ENCODE measurements around the gene IRAG1.

The IRAG1 gene, protein sequence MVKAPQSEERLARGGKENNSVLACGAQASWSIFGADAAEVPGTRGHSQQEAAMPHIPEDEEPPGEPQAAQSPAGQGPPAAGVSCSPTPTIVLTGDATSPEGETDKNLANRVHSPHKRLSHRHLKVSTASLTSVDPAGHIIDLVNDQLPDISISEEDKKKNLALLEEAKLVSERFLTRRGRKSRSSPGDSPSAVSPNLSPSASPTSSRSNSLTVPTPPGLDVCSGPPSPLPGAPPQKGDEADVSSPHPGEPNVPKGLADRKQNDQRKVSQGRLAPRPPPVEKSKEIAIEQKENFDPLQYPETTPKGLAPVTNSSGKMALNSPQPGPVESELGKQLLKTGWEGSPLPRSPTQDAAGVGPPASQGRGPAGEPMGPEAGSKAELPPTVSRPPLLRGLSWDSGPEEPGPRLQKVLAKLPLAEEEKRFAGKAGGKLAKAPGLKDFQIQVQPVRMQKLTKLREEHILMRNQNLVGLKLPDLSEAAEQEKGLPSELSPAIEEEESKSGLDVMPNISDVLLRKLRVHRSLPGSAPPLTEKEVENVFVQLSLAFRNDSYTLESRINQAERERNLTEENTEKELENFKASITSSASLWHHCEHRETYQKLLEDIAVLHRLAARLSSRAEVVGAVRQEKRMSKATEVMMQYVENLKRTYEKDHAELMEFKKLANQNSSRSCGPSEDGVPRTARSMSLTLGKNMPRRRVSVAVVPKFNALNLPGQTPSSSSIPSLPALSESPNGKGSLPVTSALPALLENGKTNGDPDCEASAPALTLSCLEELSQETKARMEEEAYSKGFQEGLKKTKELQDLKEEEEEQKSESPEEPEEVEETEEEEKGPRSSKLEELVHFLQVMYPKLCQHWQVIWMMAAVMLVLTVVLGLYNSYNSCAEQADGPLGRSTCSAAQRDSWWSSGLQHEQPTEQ

DNA sequence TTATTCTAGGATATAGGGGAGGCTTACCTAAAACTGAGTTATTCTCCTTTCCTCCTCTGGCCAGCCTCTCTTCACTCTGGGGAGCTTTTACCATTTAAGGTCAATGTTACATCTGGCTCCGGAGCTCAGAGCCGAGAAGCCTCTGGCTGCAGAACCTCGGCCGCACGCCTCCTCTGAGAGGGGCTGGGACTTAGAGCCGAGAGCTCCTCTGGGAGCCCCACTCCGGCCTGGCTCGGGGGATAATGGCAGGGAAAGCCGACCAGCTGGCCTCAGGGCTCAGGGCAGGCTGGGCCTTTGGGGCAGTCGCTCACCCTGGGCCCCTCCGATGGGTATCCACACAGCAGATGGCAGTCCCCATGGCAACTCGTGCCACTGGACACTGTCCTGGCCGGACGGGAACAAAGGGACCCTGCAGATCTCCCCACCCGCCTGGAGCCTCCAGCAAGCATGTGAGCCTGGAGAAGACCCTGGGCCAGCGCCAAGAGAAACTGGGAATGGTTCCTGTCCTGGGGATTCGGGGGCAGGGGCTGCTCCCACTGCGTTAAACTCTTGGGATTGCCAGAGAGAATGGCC is at the start of gene IRAG1:
Gene IRAG1 (minus strand): TSS at position 247 of the 573 bp plus-strand sequence. CDS start 153 bp downstream, at position 94.
- DNase-seq (ENCODE audit: low read depth), result no peak

DNA sequence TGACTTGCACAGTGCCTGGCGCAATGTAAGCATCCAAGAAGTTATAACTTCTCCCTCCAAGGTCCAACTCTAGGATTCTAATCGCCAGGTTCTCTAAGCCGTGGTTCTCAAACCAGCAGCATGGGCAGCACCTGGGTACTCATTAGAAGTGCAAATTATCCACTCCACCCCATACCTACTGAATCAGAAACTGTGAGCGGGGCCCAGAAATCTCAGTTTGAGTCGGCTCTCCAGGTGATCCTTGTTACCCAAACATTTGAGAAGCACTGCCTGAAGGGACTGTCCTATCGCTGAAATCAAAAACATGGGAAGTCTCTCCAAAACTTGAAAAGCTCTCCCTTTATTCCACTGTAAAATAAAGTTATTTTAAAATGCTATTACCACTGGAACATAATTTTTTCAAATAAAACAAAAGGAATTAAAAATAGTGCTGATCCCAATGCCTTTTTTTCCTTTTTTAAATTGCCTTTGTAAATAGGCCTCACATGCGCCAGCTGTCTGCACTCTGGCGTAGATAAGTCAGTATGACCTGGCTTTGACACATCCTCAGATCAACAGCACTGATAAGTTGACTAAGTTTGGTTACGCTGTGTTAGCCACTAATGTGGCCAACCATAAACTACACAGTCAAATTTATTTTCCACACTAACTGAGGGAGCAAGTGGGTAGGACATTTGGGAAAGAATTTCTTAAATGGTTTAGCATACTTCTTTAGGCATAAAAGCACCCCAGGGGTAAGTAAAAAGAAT is 49.1 kb upstream of the IRAG1 start:
- no peak for DNase-seq (ENCODE audit: low read depth)

DNA sequence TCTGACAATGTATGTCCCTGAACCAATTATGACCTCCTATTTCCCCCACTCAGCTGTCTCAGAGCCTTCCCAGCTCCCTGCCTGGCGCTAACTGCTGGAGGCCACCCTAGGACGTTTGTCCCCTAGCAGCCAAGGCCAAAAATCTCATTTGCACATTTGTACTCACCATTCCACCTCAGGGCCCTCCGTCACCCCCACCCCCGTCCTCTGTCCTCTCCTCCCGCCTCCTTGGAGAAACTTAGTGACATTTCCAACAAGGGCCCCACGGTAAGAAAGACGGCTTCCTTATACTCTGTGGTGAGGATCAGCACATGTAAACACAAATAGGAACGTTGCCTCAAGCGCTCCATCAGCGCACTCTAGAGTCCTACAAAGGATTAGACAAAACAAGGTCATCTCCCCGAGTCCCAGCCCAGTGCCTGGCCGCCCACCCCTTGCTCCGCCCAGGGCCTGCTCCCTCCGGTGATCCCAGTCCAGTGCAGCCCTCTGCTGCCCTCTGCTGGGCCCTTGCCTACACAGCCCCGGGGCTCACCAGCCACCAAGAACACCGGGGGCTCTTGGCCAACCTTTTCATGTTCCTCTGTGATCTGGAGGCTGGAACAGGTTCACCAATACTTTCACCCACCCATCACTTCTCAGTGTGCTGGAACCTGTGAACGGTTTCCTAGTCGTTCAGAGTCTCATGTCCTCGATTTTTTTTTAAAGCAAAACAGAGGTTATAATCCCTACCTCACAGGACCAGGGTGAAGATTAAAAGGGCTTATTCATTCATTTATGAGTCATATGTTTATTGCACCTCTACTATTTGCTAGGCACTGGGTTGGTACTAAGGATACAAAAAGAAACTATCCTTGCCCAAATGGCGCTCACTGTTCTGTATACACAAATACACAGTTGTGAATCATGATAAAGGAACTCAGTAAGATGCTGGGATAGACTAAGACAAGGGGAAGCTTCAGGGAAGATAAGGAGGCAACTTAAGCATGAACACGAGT is 42.2 kb upstream of the IRAG1 start:
- DNase-seq (ENCODE audit: low read depth), result peak; percentile 71

DNA sequence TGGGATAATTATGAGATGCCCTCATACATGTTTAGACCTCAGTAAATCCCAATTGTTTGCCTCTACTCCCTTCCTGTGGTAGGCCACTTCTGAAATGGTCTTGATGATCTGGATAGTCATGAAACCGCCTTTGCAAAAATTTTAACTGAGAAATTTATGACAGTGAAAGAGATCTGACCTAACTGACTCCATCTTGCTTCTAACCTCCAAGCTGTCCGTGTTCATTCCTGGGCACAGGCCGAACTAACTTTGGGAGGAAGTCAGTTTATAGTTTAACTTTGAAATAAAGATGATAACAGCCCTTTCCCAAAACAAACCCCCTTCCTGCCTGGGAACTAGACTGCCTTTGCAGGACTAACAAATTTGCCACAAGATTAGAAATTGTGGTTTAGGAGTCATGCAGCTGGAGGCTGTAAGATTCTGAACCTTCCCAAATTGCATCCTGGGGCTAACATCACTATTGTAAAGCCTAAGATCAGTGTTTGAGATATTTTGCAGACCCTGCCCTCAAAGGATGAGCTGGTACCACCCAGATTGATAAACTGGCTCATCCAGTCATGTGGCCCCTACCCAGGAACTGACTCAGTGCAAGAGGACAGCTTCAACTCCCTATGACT is 37.6 kb upstream of the IRAG1 start:
- DNase-seq (ENCODE audit: low read depth), result no peak

DNA sequence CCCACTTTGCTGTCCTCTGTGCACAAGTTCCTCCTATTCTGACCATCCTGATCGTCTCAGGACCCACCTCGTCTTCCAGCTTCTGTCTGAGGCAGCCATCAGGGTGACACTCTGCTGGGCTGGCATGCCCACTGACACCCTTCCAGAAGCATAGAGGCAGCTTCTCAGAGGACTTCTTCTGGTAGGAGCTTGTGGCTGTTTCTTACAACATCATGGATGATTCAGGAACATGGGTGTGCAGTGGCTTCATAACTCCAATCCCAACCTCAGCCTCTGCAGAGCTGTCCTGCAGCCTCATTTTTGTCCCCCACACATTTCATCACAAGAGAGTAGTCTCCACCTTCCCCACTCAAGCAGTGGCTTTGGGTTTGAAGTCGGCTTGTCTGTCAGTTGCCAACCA is 36.6 kb upstream of the IRAG1 start:
- DNase-seq (ENCODE audit: low read depth), result no peak

DNA sequence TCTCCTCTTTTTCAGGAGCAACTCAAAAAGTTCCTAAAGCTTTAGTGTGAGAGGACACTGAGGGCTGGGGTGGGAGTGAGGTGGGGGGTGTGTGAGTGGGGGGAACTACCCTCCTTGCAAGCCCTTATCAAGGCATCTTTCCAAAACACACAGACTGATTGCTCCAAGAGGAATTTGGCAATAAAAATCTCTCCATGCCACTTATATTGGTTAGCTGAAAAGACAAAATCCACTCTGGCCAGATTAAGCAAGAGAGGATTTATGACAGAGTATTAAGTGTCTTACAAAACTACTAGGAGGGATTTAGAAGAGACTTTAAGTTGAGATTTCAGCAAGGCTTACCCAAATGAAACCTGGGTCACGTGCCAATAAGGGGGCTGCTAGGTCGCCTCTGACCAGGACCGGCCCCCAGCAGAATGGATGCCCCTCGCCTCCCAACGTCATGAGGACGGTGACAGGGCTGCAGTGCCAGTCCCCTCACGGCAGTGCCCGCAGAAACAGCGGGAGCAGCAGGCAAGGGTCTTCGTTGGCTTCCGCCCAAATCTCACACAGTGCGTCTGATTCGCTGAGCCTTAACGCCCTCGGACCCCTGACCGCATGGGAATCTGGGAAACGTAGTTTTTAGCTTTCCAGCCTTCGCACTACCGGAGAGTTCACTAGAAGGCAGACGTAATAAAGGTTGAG is 35.4 kb upstream of the IRAG1 start:
- no peak for DNase-seq (ENCODE audit: low read depth)

DNA sequence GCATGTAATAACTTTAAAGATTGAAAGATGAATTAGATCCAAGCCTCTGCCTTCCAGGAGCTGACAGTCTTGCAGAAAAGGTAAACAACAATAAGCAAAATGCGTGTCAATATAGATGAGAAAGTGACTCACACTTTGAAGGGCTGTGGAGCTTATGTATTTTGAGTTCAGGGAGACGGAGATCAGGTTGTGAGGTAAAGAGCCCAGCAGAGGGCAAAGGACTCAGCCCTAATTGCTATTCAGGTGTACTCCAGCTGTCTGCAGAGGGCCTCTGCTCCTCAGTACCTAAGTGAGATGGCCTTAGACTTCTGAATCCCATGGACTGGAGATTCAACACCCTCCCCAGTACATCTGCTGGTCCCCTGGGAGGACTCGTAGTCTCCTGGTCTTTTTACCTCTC is 34.6 kb upstream of the IRAG1 start:
- no peak for DNase-seq (ENCODE audit: low read depth)

DNA sequence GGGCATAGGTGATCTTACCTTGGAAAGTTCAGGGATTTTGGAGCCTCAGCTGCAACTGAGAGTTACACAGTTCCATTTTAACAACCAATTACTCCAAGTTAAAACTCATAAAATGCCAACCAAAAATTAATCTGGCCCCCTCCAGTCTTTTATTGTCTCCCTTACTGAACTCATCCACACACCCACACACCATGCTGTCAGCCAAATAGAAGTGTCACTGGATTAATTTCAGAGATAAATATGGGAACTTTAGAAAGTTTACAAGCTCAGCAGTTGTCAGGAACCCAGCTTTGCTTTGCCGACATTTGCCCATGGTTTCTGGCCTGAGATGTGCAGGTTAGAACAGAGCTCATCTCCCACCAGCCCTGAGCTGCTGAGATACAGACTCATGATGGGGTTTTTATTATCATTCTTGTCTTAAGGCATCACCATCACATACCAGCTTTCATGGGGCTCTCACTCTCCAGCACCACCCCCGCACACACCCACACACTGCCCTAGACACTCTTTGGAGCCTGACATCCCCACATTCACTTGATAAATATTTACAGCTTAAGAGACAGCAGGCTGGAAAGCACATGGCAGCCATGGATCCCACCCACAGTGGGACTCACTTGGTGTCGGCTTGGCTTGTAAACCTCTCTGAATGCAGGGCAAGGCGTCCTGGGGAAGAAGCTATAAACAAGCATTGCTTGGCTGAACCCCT is 33.7 kb upstream of the IRAG1 start:
- DNase-seq (ENCODE audit: low read depth), result no peak

DNA sequence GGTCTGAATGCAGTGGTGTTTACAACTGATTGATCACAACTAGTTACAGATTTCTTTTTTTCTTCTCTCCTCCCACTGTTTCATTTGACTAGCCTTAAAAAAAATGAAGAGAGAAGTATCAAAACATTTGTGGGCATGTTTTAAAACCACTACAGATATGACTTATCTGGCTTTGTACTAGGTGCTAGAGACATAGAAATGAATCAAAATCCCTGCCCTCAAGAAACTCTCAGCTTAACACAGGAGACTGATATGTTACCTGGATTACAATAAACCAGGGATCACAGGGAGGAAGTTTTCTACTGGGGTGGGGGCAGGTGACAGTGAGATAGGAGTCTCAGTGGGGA is 32.3 kb upstream of the IRAG1 start:
- no peak for DNase-seq (ENCODE audit: low read depth)

DNA sequence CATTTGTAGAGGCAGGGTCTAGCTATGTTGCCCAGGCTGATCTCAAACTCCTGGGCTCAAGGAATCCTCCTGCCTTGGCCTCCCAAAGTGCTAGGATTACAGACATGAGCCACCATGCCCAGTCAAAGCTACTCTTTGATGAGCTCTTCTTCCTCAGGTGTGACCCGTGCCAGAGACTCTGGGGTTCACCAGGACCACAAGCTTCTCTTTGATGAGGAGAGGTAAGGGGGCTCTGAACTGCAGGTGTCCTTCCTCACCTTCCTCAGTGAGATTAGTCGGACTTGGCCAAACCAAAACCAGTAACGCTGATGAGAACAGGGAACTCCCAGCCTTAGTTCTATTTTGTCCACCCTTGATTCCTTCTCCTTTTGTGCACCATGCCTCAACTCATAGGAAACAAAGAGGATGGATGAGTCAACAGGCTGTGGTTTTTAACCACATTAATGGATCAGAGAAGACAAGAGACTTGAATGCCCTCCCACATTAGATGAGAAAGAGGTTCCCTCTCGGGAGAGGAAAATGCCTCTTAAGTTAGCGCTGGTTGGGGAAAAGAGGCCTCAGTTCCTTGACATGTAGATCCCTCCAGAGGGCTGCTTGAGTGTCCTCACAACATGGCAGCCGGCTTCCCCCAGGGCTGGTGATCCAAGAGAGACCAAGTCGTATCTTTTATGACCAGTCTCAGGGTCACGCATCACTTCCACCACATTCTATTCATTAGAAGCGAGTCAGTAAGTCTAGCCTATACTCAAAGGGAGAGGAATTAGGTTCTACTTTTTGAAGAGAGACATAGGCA is 31.8 kb upstream of the IRAG1 start:
- no peak for DNase-seq (ENCODE audit: low read depth)

DNA sequence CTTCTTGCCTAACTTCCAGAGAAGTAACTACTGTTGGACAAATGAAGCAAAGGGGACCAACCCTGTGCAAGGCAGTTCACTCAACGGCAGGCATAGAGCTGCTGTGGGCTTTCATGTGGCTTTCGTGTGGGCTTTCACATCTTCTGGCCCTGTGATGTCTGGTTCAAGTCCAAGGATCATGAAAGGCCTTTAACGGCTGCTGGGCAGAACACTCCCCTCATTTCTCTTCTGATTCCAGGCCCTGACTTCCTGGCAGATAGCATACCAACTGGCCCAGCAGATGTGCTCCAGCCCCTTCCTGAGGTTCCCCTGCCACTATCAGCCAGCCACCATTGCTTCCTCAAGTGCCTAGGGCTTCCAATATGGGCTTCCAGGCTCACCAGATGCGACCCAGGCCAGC is 28.8 kb upstream of the IRAG1 start:
- no peak for DNase-seq (ENCODE audit: low read depth)

DNA sequence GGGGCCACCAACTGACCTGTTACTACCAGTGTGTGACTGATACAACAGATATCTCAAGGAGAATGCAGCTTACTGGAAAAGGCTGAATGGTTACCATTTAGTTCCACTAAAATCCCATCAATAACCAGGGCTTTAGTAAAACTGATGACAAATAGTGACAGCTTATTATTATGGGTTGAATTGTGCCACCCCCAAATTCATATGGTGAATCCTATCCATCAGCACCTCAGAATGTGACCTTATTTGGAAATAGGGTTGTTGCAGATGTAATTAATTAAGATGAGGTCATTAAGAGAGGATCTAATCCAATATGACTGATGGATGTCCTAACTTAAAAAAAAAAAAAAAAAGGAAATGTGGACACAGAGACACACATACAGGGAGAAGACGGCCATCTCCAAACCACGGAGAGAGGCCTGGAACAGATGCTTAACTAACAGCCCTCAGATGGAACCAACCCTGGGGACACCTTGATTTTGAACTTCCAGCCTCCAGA is 27.4 kb upstream of the IRAG1 start:
- DNase-seq (ENCODE audit: low read depth), result no peak

DNA sequence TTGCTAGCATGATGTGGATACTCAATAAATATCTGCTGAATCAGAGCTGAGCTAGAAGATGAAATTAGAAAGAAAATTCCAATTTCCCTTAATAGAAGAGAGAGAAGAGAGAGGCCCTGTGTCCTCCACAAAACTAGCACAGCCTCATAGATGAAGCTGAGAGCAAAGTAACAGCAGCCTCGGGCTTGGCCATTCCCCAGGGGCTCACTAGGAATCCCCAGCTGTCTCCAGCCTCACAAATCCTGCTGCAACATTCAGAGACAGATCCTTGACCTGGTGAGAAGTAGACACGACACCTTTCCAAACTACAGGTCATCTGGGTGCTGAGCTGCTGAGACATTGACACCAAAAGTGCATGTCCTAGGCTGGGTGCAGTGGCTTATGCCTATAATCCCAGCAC is 26.1 kb upstream of the IRAG1 start:
- no peak for DNase-seq (ENCODE audit: low read depth)

DNA sequence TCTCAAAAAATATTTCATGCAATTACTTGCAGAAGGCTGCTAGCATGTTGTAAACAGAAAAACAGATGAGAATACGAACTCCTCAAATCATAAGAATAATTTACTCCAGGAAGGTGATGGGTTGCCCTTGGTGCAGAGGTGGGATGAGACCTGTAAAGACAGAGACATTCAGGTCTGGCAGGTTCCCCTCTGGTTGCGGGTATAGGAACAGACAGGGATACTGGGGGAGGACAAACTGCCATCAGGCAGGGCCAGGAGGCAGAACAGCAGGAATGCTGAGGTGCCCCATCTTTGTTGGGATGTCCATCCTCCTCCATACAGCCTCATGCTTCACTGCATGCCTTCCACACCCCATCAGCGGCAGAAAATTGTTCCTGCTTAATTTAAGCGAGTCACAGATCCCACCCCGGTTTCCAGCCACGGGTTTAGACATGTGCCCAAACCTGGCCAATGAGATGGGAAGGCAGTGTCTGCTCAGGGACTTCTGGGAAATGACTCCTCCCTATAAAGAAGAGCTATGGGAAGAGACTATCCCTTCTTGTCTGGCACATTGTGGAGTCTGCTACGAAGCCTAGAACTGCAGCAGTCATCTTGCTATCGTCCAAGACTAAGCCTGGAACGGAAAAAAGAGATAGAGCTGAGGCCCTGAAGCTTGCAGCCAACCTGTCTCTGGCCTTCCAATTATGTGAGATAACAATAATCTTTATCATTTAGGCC is 23.1 kb upstream of the IRAG1 start:
- DNase-seq (ENCODE audit: low read depth), result no peak

DNA sequence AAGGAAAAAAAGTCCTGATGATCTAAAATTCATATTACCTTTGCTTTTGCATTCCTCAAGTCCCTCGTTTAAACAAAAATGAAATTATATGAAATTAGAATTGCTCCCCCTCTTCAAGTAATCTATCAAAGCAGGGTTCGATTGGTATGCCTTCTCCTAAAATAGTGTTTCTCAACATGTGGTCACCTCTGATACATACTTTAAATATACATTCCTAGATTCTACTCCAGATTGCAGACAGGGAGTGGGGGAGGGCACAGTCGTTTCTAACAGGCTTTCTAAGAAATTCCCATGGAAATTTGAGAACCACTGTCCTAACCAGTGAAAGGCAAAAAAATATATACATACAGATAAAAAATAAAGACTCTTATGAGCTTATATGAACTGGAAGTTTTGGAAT is 22.6 kb upstream of the IRAG1 start:
- DNase-seq (ENCODE audit: low read depth), result no peak

DNA sequence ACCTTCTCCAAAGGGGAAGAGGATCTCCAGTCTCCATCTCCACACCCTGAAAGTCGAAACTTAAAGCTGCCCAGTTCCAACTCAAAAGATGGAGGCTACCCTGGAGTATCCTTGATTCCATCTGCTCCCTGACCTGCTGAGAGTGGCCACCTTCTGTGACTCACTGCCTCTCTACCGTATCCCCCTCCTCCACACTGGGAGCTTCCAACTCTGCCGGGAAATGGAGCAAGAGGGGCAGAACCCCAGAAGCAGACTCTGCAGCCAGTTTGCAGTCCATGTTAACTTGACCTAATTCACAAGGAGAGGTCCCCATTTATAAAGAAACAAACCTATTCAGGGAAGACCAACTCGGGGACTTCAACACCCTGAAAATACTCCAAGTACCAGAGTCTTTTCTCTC is 22.0 kb upstream of the IRAG1 start:
- DNase-seq (ENCODE audit: low read depth), result no peak

DNA sequence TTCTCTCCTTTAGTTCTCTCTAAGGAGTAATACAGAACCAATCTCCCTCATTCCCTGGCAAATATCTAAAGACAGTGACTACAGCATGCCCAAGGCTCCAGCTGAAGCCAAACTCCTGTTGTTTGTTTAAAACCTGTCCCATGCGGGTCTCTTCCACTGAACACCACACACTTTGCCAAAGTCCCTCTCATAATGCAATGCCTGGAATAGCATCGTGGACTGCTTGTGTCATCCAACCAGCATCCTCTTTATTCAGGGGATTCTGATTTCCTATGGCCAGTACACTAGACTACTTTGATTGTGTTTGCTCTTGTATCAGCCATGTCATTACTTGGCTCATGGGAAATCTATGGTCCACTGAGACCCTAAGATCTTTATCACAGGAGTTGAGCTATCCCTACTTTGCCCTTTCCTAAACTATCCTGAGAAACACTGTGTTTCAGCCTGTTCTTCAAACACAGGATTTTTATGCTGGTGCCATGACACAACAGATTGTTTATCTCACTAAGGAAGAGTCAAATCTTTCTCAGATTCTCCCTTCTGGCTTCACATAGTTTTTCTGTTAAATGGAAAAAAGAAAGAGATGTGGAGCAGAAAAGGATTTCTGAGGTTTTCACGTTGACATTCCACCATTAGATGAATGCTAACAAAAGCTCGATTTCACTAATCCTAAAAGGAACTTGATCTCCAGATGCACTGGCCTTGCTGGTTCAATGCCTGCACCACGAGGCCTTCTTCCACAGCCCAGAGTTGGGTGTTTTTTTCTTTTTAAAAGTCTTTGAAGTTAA is 15.9 kb upstream of the IRAG1 start:
- DNase-seq (ENCODE audit: low read depth), result no peak
